Measurements from ENCODE around the gene SOX18. TPM values are rescaled to one million over a fixed set of nuclear protein-coding genes. Genes with fewer than 3 reads are reported as not detected.

SOX18 gene
- total RNA-seq, 2 donors from 2014 or later: 2.3 to 2.8 TPM

DNA sequence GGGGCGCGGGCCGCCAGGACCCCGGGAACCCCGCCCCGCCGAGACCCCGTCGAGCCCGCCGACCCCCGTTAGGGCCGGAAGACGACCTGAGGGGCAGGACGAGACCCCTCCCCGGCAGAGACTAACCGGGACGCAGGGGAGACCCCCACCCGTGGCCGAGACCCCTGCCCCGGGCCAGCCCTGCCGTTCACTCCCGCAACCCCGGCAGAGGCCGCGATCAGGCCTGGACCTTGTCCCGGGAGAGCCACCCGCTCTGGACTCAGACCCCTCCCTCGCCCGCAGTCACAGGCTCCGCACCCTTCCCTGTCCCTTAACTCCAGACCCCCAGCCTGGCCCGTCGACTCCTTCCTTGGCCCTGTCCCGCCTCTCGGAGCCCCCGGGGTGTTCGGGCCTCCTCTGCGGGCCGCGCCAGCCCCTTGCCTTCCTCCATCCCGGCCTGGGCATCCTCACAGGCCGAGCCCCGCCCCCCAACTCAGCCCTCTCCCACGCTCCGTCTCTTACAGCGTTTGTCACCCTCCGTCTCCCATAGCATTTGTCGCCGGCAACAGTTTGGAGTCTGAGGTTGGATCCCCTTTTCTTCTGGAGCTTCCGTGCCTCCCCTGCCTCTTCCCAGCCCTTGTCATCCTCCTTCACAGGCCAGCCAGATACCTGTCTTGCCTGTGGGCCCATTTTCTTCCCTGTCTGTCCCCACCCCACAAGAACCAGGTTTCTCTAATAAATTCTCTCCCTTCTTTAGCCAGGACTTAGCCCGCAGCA is 14.1 kb upstream of the SOX18 start:
- DNase-seq: peak; percentile 75
- Mint-ChIP-seq H3K27me3 (ENCODE audit: insufficient read depth) (peaks cover 8% of the 10 kb centered on the region), H3K4me3 (peak overlapping the region; percentile 75), H3K9me3 (no peaks in the 10 kb centered on the region), H3K27ac (peak overlapping the region; percentile 52), H3K4me1 (peaks cover 14% of the 10 kb centered on the region), H3K36me3 (ENCODE audit: low read depth) (no peaks in the 10 kb centered on the region)
- WGBS, 2 experiments (ENCODE audit: insufficient coverage in 1 of 2, insufficient read length in 1 of 2): 3 to 6% methylated on average over 27 to 51 of the region's 51 CpGs
- H3K4me1 ChIP-seq (ENCODE audit: control insufficient read depth, insufficient read depth, low read length): no peaks in the 10 kb centered on the region
- H3K27me3 ChIP-seq (ENCODE audit: control insufficient read depth, insufficient read depth, low read length, poor library complexity, severe bottlenecking): no peaks in the 10 kb centered on the region
- H3K4me3 ChIP-seq (ENCODE audit: low read length): peak overlapping the region; percentile 82
- H3K9me3 ChIP-seq (ENCODE audit: control insufficient read depth, low read length): no peaks in the 10 kb centered on the region
- no peaks in the 10 kb centered on the region for H3K36me3 ChIP-seq (ENCODE audit: control insufficient read depth, insufficient read depth, low read length)
- H3K9ac ChIP-seq (ENCODE audit: extremely low read depth, low read length, poor library complexity, severe bottlenecking): no peak overlapping the region
- H3K27ac ChIP-seq (ENCODE audit: low read depth, low read length): no peak overlapping the region
- no peak for TF ChIP-seq CTCF (conservative IDR thresholded peaks at IDR 0.05)

DNA sequence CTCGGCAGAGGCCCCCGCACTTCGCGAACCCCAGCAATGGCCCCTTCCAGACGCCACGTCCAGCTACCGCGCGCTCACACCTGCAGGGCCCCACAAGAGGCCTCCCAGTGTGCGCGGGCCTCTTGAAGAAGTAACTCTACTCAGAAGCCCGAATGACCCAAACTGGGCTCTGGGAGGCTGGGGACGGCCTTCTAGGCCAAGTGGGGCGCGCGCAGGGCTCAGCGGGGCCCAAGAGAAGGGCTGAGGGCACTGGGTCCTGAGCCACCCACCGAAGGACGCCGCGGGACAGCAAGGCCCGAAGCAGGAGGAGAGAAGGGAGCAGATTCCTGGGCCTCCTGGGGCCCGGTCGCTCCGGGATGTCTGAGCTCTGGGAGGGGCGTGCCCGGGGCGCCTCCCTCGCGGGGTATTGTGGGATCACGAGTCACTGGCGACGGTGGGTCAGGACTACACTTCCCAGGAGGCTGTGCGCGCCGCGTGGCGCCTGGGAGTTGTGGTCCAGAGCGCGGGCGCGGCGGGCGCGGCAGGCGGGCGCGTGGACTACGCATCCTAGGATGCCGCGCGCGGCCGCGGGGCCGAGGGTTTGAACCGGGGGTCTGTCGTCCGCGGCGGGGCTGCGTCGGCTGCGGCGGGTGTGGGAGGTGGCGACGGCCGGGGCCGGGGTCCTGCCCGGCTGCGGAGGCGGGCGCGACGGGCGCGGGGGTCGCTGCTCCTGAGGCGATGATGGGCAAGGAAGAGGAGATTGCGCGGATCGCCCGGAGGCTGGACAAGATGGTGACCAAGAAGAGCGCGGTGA is 13.4 kb upstream of the SOX18 start, which contains the start of gene TCEA2:
TSS of gene TCEA2 (plus strand) at position 603 of the 793 bp plus-strand sequence. CDS start at position 718, 115 bp downstream.
- 11 to 47% methylated on average over 7 to 85 of the region's 85 CpGs for WGBS, 2 experiments (ENCODE audit: insufficient coverage in 1 of 2, insufficient read length in 1 of 2)
- peaks cover 14% of the 10 kb centered on the region for H3K4me1 Mint-ChIP-seq
- Histone ChIP-seq H3K27me3 (ENCODE audit: control insufficient read depth, insufficient read depth, low read length, poor library complexity, severe bottlenecking) (no peaks in the 10 kb centered on the region), H3K4me3 (ENCODE audit: low read length) (peak within 1 kb of the TSS; percentile 82), H3K27ac (ENCODE audit: low read depth, low read length) (no peak within 1 kb of the TSS), H3K9ac (ENCODE audit: extremely low read depth, low read length, poor library complexity, severe bottlenecking) (peak within 1 kb of the TSS; percentile 41), H3K4me1 (ENCODE audit: control insufficient read depth, insufficient read depth, low read length) (no peaks in the 10 kb centered on the region), H3K9me3 (ENCODE audit: control insufficient read depth, low read length) (no peaks in the 10 kb centered on the region), H3K36me3 (ENCODE audit: control insufficient read depth, insufficient read depth, low read length) (no peaks in the 10 kb centered on the region)
- peaks cover 8% of the 10 kb centered on the region for H3K27me3 Mint-ChIP-seq (ENCODE audit: insufficient read depth)
- H3K4me3 Mint-ChIP-seq: peak within 1 kb of the TSS; percentile 75
- no peak for TF ChIP-seq CTCF (conservative IDR thresholded peaks at IDR 0.05)
- H3K27ac Mint-ChIP-seq: peak within 1 kb of the TSS; percentile 52
- peak; percentile 97 for DNase-seq
- H3K9me3 Mint-ChIP-seq: no peaks in the 10 kb centered on the region
- H3K36me3 Mint-ChIP-seq (ENCODE audit: low read depth): no peaks in the 10 kb centered on the region

DNA sequence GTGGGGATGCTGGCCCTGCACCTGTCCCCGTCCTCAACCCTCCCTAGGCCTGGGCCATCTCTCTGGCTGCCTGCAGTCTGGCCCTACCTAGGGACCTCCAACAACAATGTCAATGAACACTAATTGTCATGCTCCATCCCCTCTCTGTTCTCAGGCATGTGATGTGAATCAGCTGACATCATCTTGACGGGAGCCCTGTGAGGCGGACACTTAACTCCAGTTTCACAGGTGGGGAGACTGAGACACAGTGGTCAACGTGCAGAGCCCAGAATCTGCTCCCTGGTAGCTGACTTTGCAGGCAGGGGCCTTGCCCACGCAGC is 12.8 kb upstream of the SOX18 start:
- H3K27ac Mint-ChIP-seq: peak overlapping the region; percentile 27
- no peak for DNase-seq
- H3K36me3 Mint-ChIP-seq (ENCODE audit: low read depth): no peaks in the 10 kb centered on the region
- H3K4me3 Mint-ChIP-seq: peak overlapping the region; percentile 75
- Histone ChIP-seq H3K4me1 (ENCODE audit: control insufficient read depth, insufficient read depth, low read length) (peaks cover 6% of the 10 kb centered on the region), H3K36me3 (ENCODE audit: control insufficient read depth, insufficient read depth, low read length) (no peaks in the 10 kb centered on the region), H3K27ac (ENCODE audit: low read depth, low read length) (no peak overlapping the region), H3K27me3 (ENCODE audit: control insufficient read depth, insufficient read depth, low read length, poor library complexity, severe bottlenecking) (no peaks in the 10 kb centered on the region), H3K4me3 (ENCODE audit: low read length) (peak overlapping the region; percentile 82), H3K9me3 (ENCODE audit: control insufficient read depth, low read length) (no peaks in the 10 kb centered on the region), H3K9ac (ENCODE audit: extremely low read depth, low read length, poor library complexity, severe bottlenecking) (peak overlapping the region; percentile 41)
- no peaks in the 10 kb centered on the region for H3K9me3 Mint-ChIP-seq
- no peak for TF ChIP-seq CTCF (conservative IDR thresholded peaks at IDR 0.05)
- H3K27me3 Mint-ChIP-seq (ENCODE audit: insufficient read depth): peaks cover 8% of the 10 kb centered on the region
- H3K4me1 Mint-ChIP-seq: peaks cover 17% of the 10 kb centered on the region
- 78% methylated on average over 5 of the region's 5 CpGs for WGBS, 2 experiments (ENCODE audit: insufficient coverage in 1 of 2, insufficient read length in 1 of 2)
